MM.1S (cell line): ENCODE data around the gene ALKBH2.

Experiments
- DNase-seq: peaks from one replicate; pipeline ENCODE4 v3.0.0-alpha.2; 2015
- H2AFZ ChIP-seq: fragments of 300-600 bp; sonication (generic); 2 replicates; pipeline ENCODE4 v1.6.0; 2016; ENCODE audit warnings: antibody characterized with exemption, low read length
- H3F3A ChIP-seq: fragments of 300-600 bp; sonication (generic); 2 replicates; pipeline ENCODE4 v1.6.1; 2016; ENCODE audit warnings: mild to moderate bottlenecking, antibody characterized with exemption, low read length, moderate library complexity, mixed read lengths; ENCODE audit not compliant: insufficient read depth
- H3K27ac ChIP-seq: fragments of 300-600 bp; sonication (generic); 2 replicates; pipeline ENCODE4 v1.5.1; 2016; ENCODE audit warnings: mild to moderate bottlenecking, low read length
- H3K27me3 ChIP-seq: fragments of 300-600 bp; sonication (generic); replicated peaks from 2 replicates; pipeline ENCODE4 v1.6.0; 2016; ENCODE audit warnings: low read length; ENCODE audit not compliant: insufficient read depth
- H3K36me3 ChIP-seq: fragments of 300-600 bp; sonication (generic); replicated peaks from 2 replicates; pipeline ENCODE4 v1.6.1; 2016; ENCODE audit warnings: mild to moderate bottlenecking, low read length, mixed read lengths; ENCODE audit not compliant: insufficient read depth
- H3K4me1 ChIP-seq: fragments of 300-600 bp; sonication (generic); 2 replicates; pipeline ENCODE4 v1.6.1; 2016; ENCODE audit warnings: low read length, mixed read lengths
- H3K4me2 ChIP-seq: fragments of 300-600 bp; sonication (generic); 2 replicates; pipeline ENCODE4 v1.6.0; 2016; ENCODE audit warnings: low read depth, low read length
- H3K4me3 ChIP-seq: fragments of 300-600 bp; sonication (generic); 2 replicates; pipeline ENCODE4 v1.5.1; 2016; ENCODE audit warnings: low read length, mixed read lengths
- H3K79me2 ChIP-seq: fragments of 300-600 bp; sonication (generic); 2 replicates; pipeline ENCODE4 v1.6.1; 2016; ENCODE audit warnings: mixed run types, low read length, mixed read lengths
- H3K9ac ChIP-seq: fragments of 300-600 bp; sonication (generic); 2 replicates; pipeline ENCODE4 v1.6.1; 2016; ENCODE audit warnings: low read length, mixed read lengths
- H3K9me2 ChIP-seq: fragments of 300-600 bp; sonication (generic); replicated peaks from 2 replicates; pipeline ENCODE4 v1.6.1; 2016; ENCODE audit warnings: mild to moderate bottlenecking, low read length, mixed read lengths; ENCODE audit not compliant: insufficient read depth
- H3K9me3 ChIP-seq: fragments of 300-600 bp; sonication (generic); replicated peaks from 2 replicates; pipeline ENCODE4 v1.6.1; 2016; ENCODE audit warnings: mild to moderate bottlenecking, low read length, mixed read lengths; ENCODE audit not compliant: insufficient read depth
- H4K20me1 ChIP-seq: fragments of 300-600 bp; sonication (generic); 2 replicates; pipeline ENCODE4 v1.6.1; 2016; ENCODE audit warnings: mild to moderate bottlenecking, low read length, moderate library complexity, mixed read lengths; ENCODE audit not compliant: insufficient read depth
- EZH2 ChIP-seq: fragments of 300-600 bp; sonication (generic); optimal IDR thresholded peaks from 2 replicates; pipeline ENCODE3; 2017; ENCODE audit warnings: low read depth, mild to moderate bottlenecking, antibody characterized with exemption, low read length, mixed read lengths
- EZH2phosphoT487 ChIP-seq: fragments of 300-600 bp; sonication (generic); IDR thresholded peaks from 2 replicates; pipeline ENCODE4 v1.6.1; 2018; ENCODE audit warnings: antibody characterized with exemption, low read length
- TF ChIP-seq, protein P1 (sequence below): fragments of 300-600 bp; sonication (generic); IDR thresholded peaks from 2 replicates; pipeline ENCODE4 v1.5.1; 2016; ENCODE audit warnings: antibody characterized with exemption, low read length, mixed read lengths

The ALKBH2 gene

DNA sequence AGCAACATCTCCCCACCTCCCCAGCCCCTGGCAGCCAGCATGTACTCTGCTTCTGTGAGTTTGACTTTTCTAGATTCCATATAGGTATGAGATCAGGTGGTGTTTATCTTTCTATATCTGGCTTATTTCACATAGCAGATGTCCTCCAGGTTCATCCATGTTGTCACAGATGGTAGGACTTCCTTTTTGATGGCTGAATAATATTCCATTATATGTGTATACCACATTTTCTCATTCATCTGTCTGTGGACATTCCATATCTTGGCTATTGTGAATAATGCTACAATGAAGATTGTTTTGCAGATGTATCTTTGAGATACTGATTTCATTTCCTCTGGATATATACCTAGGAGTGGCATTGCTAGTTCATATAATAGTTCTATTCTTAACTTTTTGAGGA is 18.4 kb downstream of the ALKBH2 start:
- TF ChIP-seq EZH2phosphoT487 (no peak), EZH2 (no peak)
- TF ChIP-seq, protein P1, sequence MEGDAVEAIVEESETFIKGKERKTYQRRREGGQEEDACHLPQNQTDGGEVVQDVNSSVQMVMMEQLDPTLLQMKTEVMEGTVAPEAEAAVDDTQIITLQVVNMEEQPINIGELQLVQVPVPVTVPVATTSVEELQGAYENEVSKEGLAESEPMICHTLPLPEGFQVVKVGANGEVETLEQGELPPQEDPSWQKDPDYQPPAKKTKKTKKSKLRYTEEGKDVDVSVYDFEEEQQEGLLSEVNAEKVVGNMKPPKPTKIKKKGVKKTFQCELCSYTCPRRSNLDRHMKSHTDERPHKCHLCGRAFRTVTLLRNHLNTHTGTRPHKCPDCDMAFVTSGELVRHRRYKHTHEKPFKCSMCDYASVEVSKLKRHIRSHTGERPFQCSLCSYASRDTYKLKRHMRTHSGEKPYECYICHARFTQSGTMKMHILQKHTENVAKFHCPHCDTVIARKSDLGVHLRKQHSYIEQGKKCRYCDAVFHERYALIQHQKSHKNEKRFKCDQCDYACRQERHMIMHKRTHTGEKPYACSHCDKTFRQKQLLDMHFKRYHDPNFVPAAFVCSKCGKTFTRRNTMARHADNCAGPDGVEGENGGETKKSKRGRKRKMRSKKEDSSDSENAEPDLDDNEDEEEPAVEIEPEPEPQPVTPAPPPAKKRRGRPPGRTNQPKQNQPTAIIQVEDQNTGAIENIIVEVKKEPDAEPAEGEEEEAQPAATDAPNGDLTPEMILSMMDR: no peak
- Histone ChIP-seq H3K27me3 (no peaks in the 10 kb centered on the region), H3F3A (no peaks in the 10 kb centered on the region)

GRCh38 chr12:109069307-109070271 is 23.7 kb downstream of the ALKBH2 start:
- no peak for TF ChIP-seq EZH2phosphoT487
- TF ChIP-seq, protein P1: no peak
- no peak for TF ChIP-seq EZH2
- Histone ChIP-seq H3K4me1 (no peaks in the 10 kb centered on the region), H3K27ac (no peak overlapping the region), H3K36me3 (no peaks in the 10 kb centered on the region), H3K79me2 (no peaks in the 10 kb centered on the region), H3K9me2 (no peaks in the 10 kb centered on the region), H3K4me2 (no peak overlapping the region), H3K9me3 (no peaks in the 10 kb centered on the region), H3K9ac (no peak overlapping the region), H4K20me1 (no peaks in the 10 kb centered on the region), H3F3A (no peaks in the 10 kb centered on the region), H2AFZ (no peak overlapping the region), H3K27me3 (no peaks in the 10 kb centered on the region), H3K4me3 (no peak overlapping the region)
- no peak for DNase-seq

More for the DNA sequence above, 18.4 kb downstream of the ALKBH2 start:
- H3K9me3 ChIP-seq: no peaks in the 10 kb centered on the region
- no peaks in the 10 kb centered on the region for H3K9me2 ChIP-seq
- no peak overlapping the region for H3K4me3 ChIP-seq
- no peaks in the 10 kb centered on the region for H3K4me1 ChIP-seq
- H3K36me3 ChIP-seq: no peaks in the 10 kb centered on the region
- no peak overlapping the region for H3K9ac ChIP-seq
- H4K20me1 ChIP-seq: no peaks in the 10 kb centered on the region
- H3K79me2 ChIP-seq: no peaks in the 10 kb centered on the region
- no peak for DNase-seq
- no peak overlapping the region for H2AFZ ChIP-seq
- no peak overlapping the region for H3K4me2 ChIP-seq
- H3K27ac ChIP-seq: no peak overlapping the region

- no peaks in the 10 kb centered on the region for H3K36me3 ChIP-seq
- no peak overlapping the region for H3K9ac ChIP-seq
- TF ChIP-seq EZH2phosphoT487 (no peak), EZH2 (no peak)
- TF ChIP-seq, protein P1: no peak
- no peak overlapping the region for H3K4me3 ChIP-seq
- H4K20me1 ChIP-seq: no peaks in the 10 kb centered on the region
- no peaks in the 10 kb centered on the region for H3K9me2 ChIP-seq
- H3K79me2 ChIP-seq: no peaks in the 10 kb centered on the region
- H2AFZ ChIP-seq: no peak overlapping the region
- no peak overlapping the region for H3K4me2 ChIP-seq
- no peaks in the 10 kb centered on the region for H3K4me1 ChIP-seq
- H3F3A ChIP-seq: no peaks in the 10 kb centered on the region
- DNase-seq: no peak
- no peaks in the 10 kb centered on the region for H3K9me3 ChIP-seq
- H3K27me3 ChIP-seq: no peaks in the 10 kb centered on the region
- no peak overlapping the region for H3K27ac ChIP-seq
Measured at GRCh38 chr12:109065853-109066193, 27.4 kb downstream of the ALKBH2 start.
